Measurements from ENCODE around the gene BATF. TPM values are rescaled to one million over a fixed set of nuclear protein-coding genes. Genes with fewer than 3 reads are reported as not detected.
A peak's percentile ranks its signal among the peaks of the same experiment; 100 is the strongest.

Gene BATF
- total RNA-seq, 4 donors from 2014 or later: 1.7 to 37.3 (median 4.4) TPM

DNA sequence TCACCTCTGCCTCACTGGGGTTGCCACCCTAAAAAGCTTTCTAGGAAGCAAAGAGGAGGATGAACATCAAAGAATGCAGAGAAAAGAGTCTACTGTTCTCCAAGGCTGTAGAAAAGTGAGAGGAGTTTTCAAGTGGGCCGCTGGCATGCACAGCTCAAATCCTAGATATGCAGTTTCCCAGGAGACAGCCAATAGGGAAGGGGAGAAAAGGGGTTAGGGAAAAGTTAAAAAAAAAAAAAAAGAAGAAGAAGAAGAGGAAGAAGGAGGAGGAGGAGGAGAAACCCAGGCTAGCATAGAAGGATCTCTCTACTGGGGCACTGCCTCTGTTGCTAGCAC lies 682 bp downstream of the BATF start:
- H3K9me3 ChIP-seq: no peaks in the 10 kb centered on the region
- H3K36me3 ChIP-seq: no peaks in the 10 kb centered on the region
- peaks cover 0 to 14% (median 4%) of the 10 kb centered on the region in 4 donors for H3K4me1 ChIP-seq
- peak overlapping the region in 1 of 4 donors; percentile 26 for H3K27ac ChIP-seq (replicated peaks in 1 of 4)
- no peak for TF ChIP-seq POLR2AphosphoS5 (IDR thresholded peaks at IDR 0.05)
- no peak for TF ChIP-seq POLR2A (IDR thresholded peaks at IDR 0.05; ENCODE audit: low read depth)
- no peak for TF ChIP-seq CTCF (IDR thresholded peaks at IDR 0.05)
- TF ChIP-seq EP300 (IDR thresholded peaks at IDR 0.05): no peak
- DNase-seq (ENCODE audit: extremely low spot score): no peak
- peaks cover 0 to 11% (median 0%) of the 10 kb centered on the region in 4 donors for H3K27me3 ChIP-seq
- WGBS: 57% methylated on average over 1 of the region's 1 CpG
- intact Hi-C loops (cut with DNase I): no loop called here
- peak overlapping the region; percentile 32 to 54 (median 38) for H3K4me3 ChIP-seq

DNA sequence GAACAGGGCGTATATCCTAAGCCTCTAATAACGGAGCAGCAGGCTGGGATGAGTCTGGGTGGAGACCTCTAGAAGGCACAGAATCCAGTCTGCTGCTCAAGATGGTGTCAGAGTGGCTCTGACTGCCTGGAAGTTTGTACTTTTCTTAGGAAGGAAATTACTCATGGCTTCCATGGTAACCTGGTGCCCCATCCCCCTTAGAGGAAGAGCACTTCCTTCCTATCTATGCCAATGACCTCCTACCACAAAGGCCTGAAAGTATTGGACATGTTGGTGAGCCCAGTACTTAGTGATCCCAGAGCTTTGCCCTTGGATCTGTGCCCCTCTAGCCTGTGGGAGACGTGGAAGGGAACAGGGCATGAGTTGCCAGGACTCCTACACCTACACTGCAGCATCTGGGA lies 1.5 kb downstream of the BATF start:
- DNase-seq (ENCODE audit: extremely low spot score): peak; percentile 87
- WGBS: 61% methylated on average over 3 of the region's 3 CpGs

GRCh38 chr14:75525969-75526368 lies 3.7 kb downstream of the BATF start:
- WGBS: 94% methylated on average over 1 of the region's 1 CpG
- no peaks in the 10 kb centered on the region for H3K9me3 ChIP-seq
- TF ChIP-seq EP300 (IDR thresholded peaks at IDR 0.05) (no peak), CTCF (IDR thresholded peaks at IDR 0.05) (no peak), POLR2AphosphoS5 (IDR thresholded peaks at IDR 0.05) (no peak), POLR2A (IDR thresholded peaks at IDR 0.05; ENCODE audit: low read depth) (no peak)
- no peaks in the 10 kb centered on the region for H3K36me3 ChIP-seq
- intact Hi-C loops (cut with DNase I): no loop called here
- H3K27me3 ChIP-seq: peaks cover 0 to 11% (median 0%) of the 10 kb centered on the region in 4 donors
- peak; percentile 14 for DNase-seq (ENCODE audit: extremely low spot score)
- no peak overlapping the region for H3K4me3 ChIP-seq
- no peak overlapping the region for H3K27ac ChIP-seq (replicated peaks in 1 of 4)
- peaks cover 0 to 14% (median 4%) of the 10 kb centered on the region in 4 donors for H3K4me1 ChIP-seq

More for the DNA sequence above, 1.5 kb downstream of the BATF start:
- Histone ChIP-seq H3K4me3 (no peak overlapping the region), H3K27ac (replicated peaks in 1 of 4) (peak overlapping the region in 1 of 4 donors; percentile 26), H3K4me1 (peaks cover 0 to 14% (median 4%) of the 10 kb centered on the region in 4 donors), H3K27me3 (peaks cover 0 to 11% (median 0%) of the 10 kb centered on the region in 4 donors), H3K36me3 (no peaks in the 10 kb centered on the region), H3K9me3 (no peaks in the 10 kb centered on the region)
- TF ChIP-seq POLR2AphosphoS5 (IDR thresholded peaks at IDR 0.05) (peak; percentile 43 to 73), CTCF (IDR thresholded peaks at IDR 0.05) (no peak)
- intact Hi-C loops (cut with DNase I): no loop called here

DNA sequence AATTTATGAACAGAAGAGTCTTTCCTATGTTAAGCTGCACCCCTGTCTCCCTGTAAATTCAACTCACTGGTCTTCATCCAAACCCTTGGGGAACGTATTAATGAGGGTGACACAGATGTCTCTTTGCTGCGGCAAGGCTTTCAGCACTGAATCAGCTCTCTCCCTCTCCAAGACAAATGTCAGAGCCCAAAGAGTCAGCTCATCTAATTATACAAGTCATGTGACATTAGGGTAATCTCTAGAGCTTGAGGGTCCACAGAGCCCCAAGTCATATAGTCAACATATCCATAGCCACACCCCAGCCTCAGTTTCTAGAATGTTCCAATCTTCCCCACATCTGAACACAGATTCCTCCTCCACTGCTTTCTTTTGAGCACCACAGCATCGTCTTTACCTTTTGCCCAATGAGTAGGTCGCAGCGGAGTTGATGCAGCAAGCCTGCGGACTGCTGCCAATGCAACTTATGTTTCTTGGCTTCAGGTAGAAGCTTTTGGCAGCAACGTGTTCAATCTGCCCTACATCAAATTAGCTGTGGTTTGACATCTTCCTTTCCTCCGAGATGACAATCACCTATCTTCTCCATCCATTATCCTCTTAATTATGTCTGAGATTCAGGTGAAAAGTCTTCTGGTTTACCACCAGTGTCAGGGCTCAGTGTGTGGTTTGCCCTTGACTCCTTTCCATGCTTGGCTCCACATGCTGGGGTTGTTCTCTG lies 5.3 kb downstream of the BATF start:
- peak; percentile 29 for DNase-seq (ENCODE audit: extremely low spot score)
- Histone ChIP-seq H3K27ac (replicated peaks in 1 of 4) (no peak overlapping the region), H3K27me3 (peaks cover 0 to 11% (median 0%) of the 10 kb centered on the region in 4 donors), H3K36me3 (no peaks in the 10 kb centered on the region), H3K4me3 (no peak overlapping the region), H3K4me1 (peaks cover 0 to 14% (median 4%) of the 10 kb centered on the region in 4 donors), H3K9me3 (no peaks in the 10 kb centered on the region)
- 85% methylated on average over 8 of the region's 8 CpGs for WGBS
- TF ChIP-seq EP300 (IDR thresholded peaks at IDR 0.05): no peak
- intact Hi-C loops (cut with DNase I): no loop called here

- Histone ChIP-seq H3K36me3 (no peaks in the 10 kb centered on the region), H3K4me1 (no peaks in the 10 kb centered on the region), H3K4me3 (no peak overlapping the region), H3K27ac (replicated peaks in 1 of 4) (no peak overlapping the region), H3K27me3 (no peaks in the 10 kb centered on the region), H3K9me3 (no peaks in the 10 kb centered on the region)
- WGBS: 50% methylated on average over 3 of the region's 3 CpGs
- intact Hi-C loops (cut with DNase I): no loop called here
- DNase-seq (ENCODE audit: extremely low spot score): peak; percentile 74
- TF ChIP-seq POLR2AphosphoS5 (IDR thresholded peaks at IDR 0.05) (no peak), EP300 (IDR thresholded peaks at IDR 0.05) (no peak), POLR2A (IDR thresholded peaks at IDR 0.05; ENCODE audit: low read depth) (no peak), CTCF (IDR thresholded peaks at IDR 0.05) (no peak)
Measured at GRCh38 chr14:75531256-75531655, 9.0 kb downstream of the BATF start.

All from esophagus muscularis mucosa (tissue), 4 donors.